OCI-LY3 (cell line): ENCODE results near the gene FBN2.

Experiments used
- CTCF ChIP-seq: fragments of 200-600, 300-600 bp; sonication (generic); IDR thresholded peaks from 2 replicates; pipeline ENCODE4 v1.5.1; 2014; ENCODE audit warnings: antibody characterized with exemption, low read length, low read depth
- EZH2phosphoT487 ChIP-seq: fragments of 200-600 bp; shearing (Covaris generic); IDR thresholded peaks from 2 replicates; pipeline ENCODE4 v1.6.1; 2018; ENCODE audit warnings: antibody characterized with exemption, mixed run types, low read depth

DNA sequence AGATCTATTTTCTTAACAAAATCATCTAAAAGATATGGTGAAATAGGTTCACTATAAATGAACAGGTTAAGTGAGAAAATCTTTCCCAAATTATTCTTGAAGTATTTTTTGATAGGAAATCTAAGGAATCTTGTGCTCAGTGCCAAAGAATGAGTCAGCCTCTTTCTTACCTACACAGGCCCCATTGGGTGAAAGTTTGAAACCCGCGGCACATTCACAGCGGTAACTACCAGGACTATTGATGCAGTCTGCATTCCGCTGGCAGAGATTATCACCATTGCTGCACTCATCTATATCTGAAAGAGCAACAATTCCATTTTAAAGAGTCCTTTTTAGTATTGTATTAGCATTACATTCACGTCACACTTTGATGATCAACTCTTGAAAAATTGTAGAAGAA lies 232.7 kb downstream of the FBN2 start:
- no peak for TF ChIP-seq CTCF
- TF ChIP-seq EZH2phosphoT487 = no peak
